Endothelial cell of umbilical vein (primary cell): ENCODE data around the gene RSRC2. TPM values are rescaled to one million over a fixed set of nuclear protein-coding genes. Genes with fewer than 3 reads are reported as not detected.

ENCODE experiments used
- BruUV-seq: library from RNA; stranded (reverse); fragments of 400-500 nt; replicated peaks from 2 replicates; lab custom pipeline; 2021; lab: Mats Ljungman, UMichigan
- CTCF ChIA-PET: fragments of 300-600, 350-600 bp; sonication (Branson Sonifier 250); formaldehyde crosslinking; loops from one replicate; lab custom pipeline; 2021; ENCODE audit warnings: antibody characterized with exemption, inconsistent platforms; lab: Charles Lee
- POLR2A ChIA-PET: fragments of 300-600, 350-600 bp; sonication (Branson Sonifier 250); formaldehyde crosslinking; loops from one replicate; lab custom pipeline; 2021; ENCODE audit warnings: antibody characterized with exemption, inconsistent platforms; lab: Charles Lee
- DNase-seq: peaks from one replicate; pipeline ENCODE4 v3.0.0-alpha.2; 2011; ENCODE audit warnings: low read depth, low spot score
- FAIRE-seq: peaks from 2 replicates; lab custom pipeline; 2011; peaks lifted over from hg19 to GRCh38; lab: Jason Lieb, UNC
- H2AFZ ChIP-seq: 2 replicates; pipeline ENCODE4 v1.6.0; 2012; ENCODE audit warnings: low read depth, low read length, control low read depth, inconsistent platforms
- H3K27ac ChIP-seq: 2 replicates; pipeline ENCODE4 v1.5.1; 2011; ENCODE audit warnings: low read depth, mild to moderate bottlenecking, control low read depth, low read length, moderate library complexity; ENCODE audit not compliant: insufficient read depth
- H3K27me3 ChIP-seq, 2 experiments: 2 replicates each; pipeline versions ENCODE4 v1.6.0 to v1.6.1; 2011; ENCODE audit warnings: low read length in 2 of 2, mixed read lengths in 1 of 2; ENCODE audit not compliant: control insufficient read depth in 2 of 2, insufficient read depth in 2 of 2
- H3K36me3 ChIP-seq, 2 experiments: 2 replicates in 1 of 2; 3 replicates in 1 of 2; pipeline ENCODE4 v1.5.1; 2011; ENCODE audit warnings: low read length in 2 of 2, mild to moderate bottlenecking in 1 of 2, moderate library complexity in 1 of 2; ENCODE audit not compliant: control insufficient read depth in 2 of 2, insufficient read depth in 2 of 2; ENCODE audit errors: extremely low read depth in 1 of 2
- H3K4me1 ChIP-seq: 3 replicates; pipeline ENCODE4 v1.5.1; 2011; ENCODE audit warnings: mild to moderate bottlenecking, low read length; ENCODE audit not compliant: control insufficient read depth, insufficient read depth; ENCODE audit errors: extremely low read depth
- H3K4me2 ChIP-seq: 2 replicates; pipeline ENCODE4 v1.6.1; 2011; ENCODE audit warnings: low read length, control low read depth, mixed read lengths; ENCODE audit not compliant: insufficient read depth
- H3K4me3 ChIP-seq, 3 experiments: fragments of 200-600 bp in 1 of 3; sonication (generic), shearing (Covaris generic) in 1 of 3; replicated peaks in 1 of 3; 2 replicates each; pipeline ENCODE4 v1.5.1; 2011 to 2016; ENCODE audit warnings: control low read depth in 3 of 3, low read length in 3 of 3, mild to moderate bottlenecking in 2 of 3, inconsistent platforms in 1 of 3, low read depth in 1 of 3, moderate library complexity in 1 of 3; ENCODE audit not compliant: insufficient read depth in 1 of 3
- H3K79me2 ChIP-seq: 2 replicates; pipeline ENCODE4 v1.6.0; 2012; ENCODE audit warnings: low read length, inconsistent platforms; ENCODE audit not compliant: control insufficient read depth, insufficient read depth
- H3K9ac ChIP-seq: replicated peaks from 2 replicates; pipeline ENCODE3; 2011; ENCODE audit warnings: low read length, control low read depth; ENCODE audit not compliant: insufficient read depth; ENCODE audit errors: extremely low read depth
- H3K9me1 ChIP-seq: replicated peaks from 3 replicates; pipeline ENCODE4 v1.6.0; 2011; ENCODE audit warnings: mild to moderate bottlenecking, low read length; ENCODE audit not compliant: control insufficient read depth, insufficient read depth; ENCODE audit errors: extremely low read depth
- H3K9me3 ChIP-seq: replicated peaks from 2 replicates; pipeline ENCODE4 v1.5.1; 2012; ENCODE audit warnings: low read length, inconsistent platforms; ENCODE audit not compliant: control insufficient read depth, insufficient read depth
- H4K20me1 ChIP-seq: replicated peaks from 2 replicates; pipeline ENCODE3; 2011; ENCODE audit warnings: mild to moderate bottlenecking, low read length; ENCODE audit not compliant: control insufficient read depth, insufficient read depth; ENCODE audit errors: extremely low read depth
- EZH2 ChIP-seq: IDR thresholded peaks from 2 replicates; pipeline ENCODE4 v1.6.1; 2012; ENCODE audit warnings: borderline replicate concordance, low read depth, mild to moderate bottlenecking, moderate library complexity, low read length, inconsistent platforms; ENCODE audit not compliant: severe bottlenecking
- FOS ChIP-seq: IDR thresholded peaks from 2 replicates; pipeline ENCODE4 v1.6.1; 2011; ENCODE audit warnings: mild to moderate bottlenecking, low read length, moderate library complexity, borderline replicate concordance; ENCODE audit not compliant: insufficient read depth
- GATA2 ChIP-seq: IDR thresholded peaks from 2 replicates; pipeline ENCODE4 v1.7.0; 2011; ENCODE audit warnings: low read depth, mild to moderate bottlenecking, moderate library complexity, mixed read lengths, low read length; ENCODE audit not compliant: insufficient read length, insufficient read depth
- JUN ChIP-seq: IDR thresholded peaks from 2 replicates; pipeline ENCODE4 v1.6.1; 2011; ENCODE audit warnings: borderline replicate concordance, low read depth; ENCODE audit not compliant: insufficient read length, insufficient read depth
- MYC ChIP-seq: IDR thresholded peaks from one replicate; pipeline ENCODE4 v1.6.1; 2011; ENCODE audit warnings: mild to moderate bottlenecking, low read depth, low read length
- POLR2A ChIP-seq: IDR thresholded peaks from 2 replicates; pipeline ENCODE4 v1.6.1; 2012; ENCODE audit warnings: low read depth, mild to moderate bottlenecking, control low read depth, low read length
- POLR2AphosphoS5 ChIP-seq: IDR thresholded peaks from 2 replicates; pipeline ENCODE4 v1.6.1; 2012; ENCODE audit warnings: low read depth, mild to moderate bottlenecking, control low read depth, low read length, moderate library complexity; ENCODE audit not compliant: insufficient read depth
- dilution Hi-C: fragments of 300-500 bp; cut with MboI; formaldehyde crosslinking; loops from one replicate; pipeline ENCODE4 v1.15.0; 2019; ENCODE audit warnings: low sequenced_read_pairs; ENCODE audit not compliant: extremely low pct_ligation_motif_present
- intact Hi-C: fragments of 100-400 bp; cut with micrococcal nuclease; formaldehyde crosslinking; loops from one replicate; pipeline ENCODE4 v1.10.0; 2022
- polyA plus RNA-seq, 4 experiments: library from polyadenylated mRNA; depleted of rRNA in 3 of 4; stranded (reverse) in 3 of 4; unstranded in 1 of 4; fragments of >200 nt; gene quantifications; 2 replicates each; pipeline versions ENCODE4 v1.2.1 to v1.2.3, GENCODE V29; 2011 to 2012; ENCODE audit warnings: missing spikeins in 1 of 4
- total RNA-seq: library from RNA; stranded (reverse); gene quantifications from 2 replicates; pipeline ENCODE4 v1.2.3, GENCODE V29; 2021
- TF ChIP-seq, protein P1 (sequence below): IDR thresholded peaks from 2 replicates; pipeline ENCODE4 v1.6.1; 2011; ENCODE audit not compliant: insufficient read depth, insufficient read length
- TF ChIP-seq, protein P2 (sequence below), 2 donors: IDR thresholded peaks; 1 replicate in 1 of 2; 2 replicates in 1 of 2; pipeline ENCODE4 v1.5.1; 2011; ENCODE audit warnings: low read length in 2 of 2, mild to moderate bottlenecking in 2 of 2, moderate library complexity in 2 of 2, control low read depth in 1 of 2, inconsistent platforms in 1 of 2, low read depth in 1 of 2; ENCODE audit not compliant: insufficient read depth in 1 of 2; ENCODE audit errors: extremely low read depth in 1 of 2

RSRC2 gene
- total and polyA plus RNA-seq, 2 donors (not counting 3 experiments of a cell fraction or from before 2014, with no cell fraction given), result 17.6 to 81.1 TPM

DNA sequence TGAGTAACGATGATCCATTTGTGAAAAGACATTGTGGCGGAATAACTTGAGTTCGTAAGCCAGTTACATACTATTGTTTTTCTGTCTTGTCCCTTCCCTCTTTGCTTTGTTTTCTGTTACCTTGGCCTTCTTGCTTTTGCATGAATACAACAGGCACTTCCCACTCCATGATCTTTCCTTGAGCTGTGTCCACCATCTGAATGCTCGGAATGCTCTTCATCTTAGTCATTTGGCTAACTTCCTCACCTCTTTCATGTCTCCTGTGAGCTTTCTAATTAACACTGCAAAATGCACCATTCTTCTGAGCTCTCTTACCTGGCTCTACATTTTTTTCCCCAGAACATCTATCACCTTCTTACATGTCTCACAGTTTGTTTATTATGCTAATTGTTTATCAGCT, 10.3 kb upstream of the RSRC2 start:
- ChIA-PET POLR2A (interaction anchor here (0.9 kb wide), 1 partner anchor 12 kb away, joined by 3 read pairs; no protein-coding TSS in a partner anchor), CTCF (interaction anchor here (4.1 kb wide), 1 partner anchor 12 kb away, joined by 19 read pairs; no protein-coding TSS in a partner anchor)
- Histone ChIP-seq H3K9ac (no peak overlapping the region), H3K4me1 (no peaks in the 10 kb centered on the region), H3K27me3 (no peaks in the 10 kb centered on the region), H3K27ac (no peak overlapping the region), H3K9me3 (no peaks in the 10 kb centered on the region), H3K4me3 (no peak overlapping the region), H3K9me1 (no peaks in the 10 kb centered on the region), H3K79me2 (peaks cover 3% of the 10 kb centered on the region), H3K4me2 (no peak overlapping the region), H4K20me1 (no peaks in the 10 kb centered on the region), H3K36me3 (no peaks in the 10 kb centered on the region), H2AFZ (no peak overlapping the region)
- dilution Hi-C loops (no loop called here), intact Hi-C loops (no loop called here)
- TF ChIP-seq, protein P1, sequence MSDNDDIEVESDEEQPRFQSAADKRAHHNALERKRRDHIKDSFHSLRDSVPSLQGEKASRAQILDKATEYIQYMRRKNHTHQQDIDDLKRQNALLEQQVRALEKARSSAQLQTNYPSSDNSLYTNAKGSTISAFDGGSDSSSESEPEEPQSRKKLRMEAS, result no peak
- TF ChIP-seq JUN (no peak), POLR2A (no peak), EZH2 (no peak), POLR2AphosphoS5 (no peak), MYC (no peak), GATA2 (no peak), FOS (no peak)
- TF ChIP-seq, protein P2, sequence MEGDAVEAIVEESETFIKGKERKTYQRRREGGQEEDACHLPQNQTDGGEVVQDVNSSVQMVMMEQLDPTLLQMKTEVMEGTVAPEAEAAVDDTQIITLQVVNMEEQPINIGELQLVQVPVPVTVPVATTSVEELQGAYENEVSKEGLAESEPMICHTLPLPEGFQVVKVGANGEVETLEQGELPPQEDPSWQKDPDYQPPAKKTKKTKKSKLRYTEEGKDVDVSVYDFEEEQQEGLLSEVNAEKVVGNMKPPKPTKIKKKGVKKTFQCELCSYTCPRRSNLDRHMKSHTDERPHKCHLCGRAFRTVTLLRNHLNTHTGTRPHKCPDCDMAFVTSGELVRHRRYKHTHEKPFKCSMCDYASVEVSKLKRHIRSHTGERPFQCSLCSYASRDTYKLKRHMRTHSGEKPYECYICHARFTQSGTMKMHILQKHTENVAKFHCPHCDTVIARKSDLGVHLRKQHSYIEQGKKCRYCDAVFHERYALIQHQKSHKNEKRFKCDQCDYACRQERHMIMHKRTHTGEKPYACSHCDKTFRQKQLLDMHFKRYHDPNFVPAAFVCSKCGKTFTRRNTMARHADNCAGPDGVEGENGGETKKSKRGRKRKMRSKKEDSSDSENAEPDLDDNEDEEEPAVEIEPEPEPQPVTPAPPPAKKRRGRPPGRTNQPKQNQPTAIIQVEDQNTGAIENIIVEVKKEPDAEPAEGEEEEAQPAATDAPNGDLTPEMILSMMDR (IDR thresholded peaks at IDR 0.05; ENCODE audit: extremely low read depth in 1 of 2, insufficient read depth in 1 of 2, low read depth in 1 of 2, low read length in 2 of 2), result no peak
- no peak for DNase-seq
- BruUV-seq, result no TSS peak
- no peak for FAIRE-seq
